Ishikawa (cell line): ENCODE results near the gene CD63.

Experiments used
- CEBPB ChIP-seq: IDR thresholded peaks from 2 replicates; pipeline ENCODE4 v1.6.1; 2012
- CREB1 ChIP-seq: IDR thresholded peaks from 2 replicates; pipeline ENCODE4 v1.6.1; 2012; ENCODE audit warnings: low read depth
- EGR1 ChIP-seq: IDR thresholded peaks from 2 replicates; pipeline ENCODE4 v1.6.1; 2012
- EP300 ChIP-seq: IDR thresholded peaks from 2 replicates; pipeline ENCODE4 v1.6.1; 2012; ENCODE audit warnings: borderline replicate concordance
- FOXM1 ChIP-seq: IDR thresholded peaks from 2 replicates; pipeline ENCODE4 v1.6.1; 2012; ENCODE audit warnings: low read depth, borderline replicate concordance
- MAX ChIP-seq: IDR thresholded peaks from 2 replicates; pipeline ENCODE4 v1.6.1; 2012
- NFIC ChIP-seq: IDR thresholded peaks from 2 replicates; pipeline ENCODE4 v1.6.1; 2012
- RAD21 ChIP-seq: IDR thresholded peaks from 2 replicates; pipeline ENCODE4 v1.6.1; 2012; ENCODE audit warnings: low read depth
- REST ChIP-seq: IDR thresholded peaks from 2 replicates; pipeline ENCODE4 v1.6.1; 2012; ENCODE audit warnings: low read depth, mild to moderate bottlenecking
- TAF1 ChIP-seq: IDR thresholded peaks from 2 replicates; pipeline ENCODE4 v1.6.1; 2012; ENCODE audit warnings: low read depth, mild to moderate bottlenecking
- TCF12 ChIP-seq: IDR thresholded peaks from 2 replicates; pipeline ENCODE4 v1.6.1; 2012; ENCODE audit warnings: low read depth
- TEAD4 ChIP-seq: IDR thresholded peaks from 2 replicates; pipeline ENCODE4 v1.6.1; 2012
- USF1 ChIP-seq: IDR thresholded peaks from 2 replicates; pipeline ENCODE4 v1.6.1; 2012
- YY1 ChIP-seq: IDR thresholded peaks from 2 replicates; pipeline ENCODE4 v1.6.1; 2012; ENCODE audit warnings: low read depth
- ZBTB7A ChIP-seq: IDR thresholded peaks from 2 replicates; pipeline ENCODE4 v1.6.1; 2012; ENCODE audit warnings: low read depth

Gene CD63

GRCh38 chr12:55755246-55755645 lies 26.4 kb upstream of the CD63 start:
- TF ChIP-seq MAX, result no peak

GRCh38 chr12:55748230-55748993 lies 19.6 kb upstream of the CD63 start:
- TF ChIP-seq FOXM1 (no peak), CREB1 (no peak)

GRCh38 chr12:55746913-55747231 lies 18.1 kb upstream of the CD63 start:
- TF ChIP-seq CEBPB (no peak), MAX (no peak), FOXM1 (no peak), TEAD4 (no peak), TAF1 (no peak), REST (no peak), TCF12 (no peak)

GRCh38 chr12:55746174-55746912 lies 17.5 kb upstream of the CD63 start:
- TF ChIP-seq MAX (no peak), EGR1 (no peak), CREB1 (no peak), ZBTB7A (no peak), RAD21 (no peak), YY1 (no peak), TCF12 (no peak), TEAD4 (no peak), REST (no peak), USF1 (no peak), EP300 (no peak), NFIC (no peak), FOXM1 (no peak), TAF1 (no peak), CEBPB (no peak)

- TF ChIP-seq EGR1 (no peak), CREB1 (no peak), TEAD4 (no peak), TCF12 (no peak), REST (no peak), ZBTB7A (no peak), NFIC (no peak), TAF1 (no peak), YY1 (no peak), RAD21 (no peak), USF1 (no peak), MAX (no peak), EP300 (no peak), FOXM1 (no peak), CEBPB (no peak)
These were observed 16.8 kb upstream of the CD63 start for GRCh38 chr12:55745361-55746173.
